Natural killer cell (primary cell): ENCODE data around the gene DOCK4. TPM values are rescaled to one million over a fixed set of nuclear protein-coding genes. Genes with fewer than 3 reads are reported as not detected.

Source experiments
- ATAC-seq, 3 donors: fragments of 150-1000 bp in 2 of 3; fragments of 200-7000 bp in 1 of 3; cut with Tn5 transposase; 1 replicate in 1 of 3; 2 replicates in 2 of 3; pipeline ENCODE4 v1.10.0; 2021; ENCODE audit warnings: mild to moderate bottlenecking in 2 of 3, moderate library complexity in 2 of 3
- DNase-seq, 2 donors: peaks; one replicate each; pipeline versions ENCODE4 v3.0.0 to v3.0.0-alpha.2; 2013 to 2021; ENCODE audit warnings: mixed read lengths in 1 of 2
- H3K27ac ChIP-seq: one replicate; pipeline ENCODE4 v1.5.1; 2013; ENCODE audit warnings: mild to moderate bottlenecking, low read length
- H3K27me3 ChIP-seq: one replicate; pipeline ENCODE4 v1.6.1; 2013; ENCODE audit warnings: low read length; ENCODE audit not compliant: control insufficient read depth, insufficient read depth
- H3K36me3 ChIP-seq: one replicate; pipeline ENCODE4 v1.6.1; 2013; ENCODE audit warnings: low read length; ENCODE audit not compliant: control insufficient read depth, insufficient read depth
- H3K4me1 ChIP-seq: one replicate; pipeline ENCODE4 v1.6.1; 2013; ENCODE audit warnings: low read length; ENCODE audit not compliant: control insufficient read depth, insufficient read depth
- H3K4me3 ChIP-seq: one replicate; pipeline ENCODE4 v1.5.1; 2013; ENCODE audit warnings: low read length
- H3K9me3 ChIP-seq: one replicate; pipeline ENCODE4 v1.6.1; 2013; ENCODE audit warnings: low read length; ENCODE audit not compliant: control insufficient read depth, insufficient read depth
- H3K27ac Mint-ChIP-seq, 2 donors: one replicate each; pipeline ENCODE4 v1.8.0; 2022; ENCODE audit warnings: mild to moderate bottlenecking in 2 of 2, mixed read lengths in 2 of 2, moderate library complexity in 1 of 2
- H3K27me3 Mint-ChIP-seq, 2 donors: one replicate each; pipeline ENCODE4 v1.8.0; 2022; ENCODE audit warnings: low read depth in 2 of 2, mixed read lengths in 2 of 2
- H3K36me3 Mint-ChIP-seq: one replicate; pipeline ENCODE4 v1.8.0; 2022; ENCODE audit warnings: mixed read lengths
- H3K4me1 Mint-ChIP-seq, 2 donors: one replicate each; pipeline ENCODE4 v1.8.0; 2022; ENCODE audit warnings: mixed read lengths in 2 of 2
- H3K4me3 Mint-ChIP-seq: one replicate; pipeline ENCODE4 v1.8.0; 2022; ENCODE audit warnings: mild to moderate bottlenecking, moderate library complexity, mixed read lengths
- H3K9me3 Mint-ChIP-seq, 2 donors: one replicate each; pipeline ENCODE4 v1.8.0; 2022; ENCODE audit warnings: mixed read lengths in 2 of 2
- WGBS: methylation state at CpG from one replicate; pipeline ENCODE4 v1.1.7; 2013; ENCODE audit warnings: missing lambda C conversion rate; ENCODE audit not compliant: insufficient coverage; 5-methylcytosine and 5-hydroxymethylcytosine counted together
- intact Hi-C: fragments of 100-400 bp; cut with micrococcal nuclease; formaldehyde crosslinking; loops from one replicate; pipeline ENCODE4 v1.14.2; 2022
- total RNA-seq, 4 donors: library from RNA; stranded (reverse); fragments of 120-200 nt in 1 of 4; gene quantifications; one replicate each; pipeline versions ENCODE4 v1.2.3 to v1.2.4, GENCODE V29; 2013 to 2022
- TF ChIP-seq, protein P1 (sequence below): fragments of 200-600 bp; IDR thresholded peaks from one replicate; pipeline ENCODE4 v1.8.0; 2022; ENCODE audit warnings: antibody characterized with exemption

Gene DOCK4
- total RNA-seq, 3 donors from 2014 or later (not counting 1 experiment from before 2014, with no cell fraction given) = 0.61 to 2.4 (median 0.89) TPM

GRCh38 chr7:111755383-111755782 is 450.8 kb downstream of the DOCK4 start:
- Mint-ChIP-seq H3K4me1 (no peaks in the 10 kb centered on the region), H3K4me3 (no peak overlapping the region), H3K27me3 (peaks cover 5% of the 10 kb centered on the region in 2 donors), H3K27ac (no peak overlapping the region), H3K9me3 (no peaks in the 10 kb centered on the region), H3K36me3 (no peaks in the 10 kb centered on the region)
- DNase-seq (no peak), ATAC-seq (no peak)
- TF ChIP-seq, protein P1, sequence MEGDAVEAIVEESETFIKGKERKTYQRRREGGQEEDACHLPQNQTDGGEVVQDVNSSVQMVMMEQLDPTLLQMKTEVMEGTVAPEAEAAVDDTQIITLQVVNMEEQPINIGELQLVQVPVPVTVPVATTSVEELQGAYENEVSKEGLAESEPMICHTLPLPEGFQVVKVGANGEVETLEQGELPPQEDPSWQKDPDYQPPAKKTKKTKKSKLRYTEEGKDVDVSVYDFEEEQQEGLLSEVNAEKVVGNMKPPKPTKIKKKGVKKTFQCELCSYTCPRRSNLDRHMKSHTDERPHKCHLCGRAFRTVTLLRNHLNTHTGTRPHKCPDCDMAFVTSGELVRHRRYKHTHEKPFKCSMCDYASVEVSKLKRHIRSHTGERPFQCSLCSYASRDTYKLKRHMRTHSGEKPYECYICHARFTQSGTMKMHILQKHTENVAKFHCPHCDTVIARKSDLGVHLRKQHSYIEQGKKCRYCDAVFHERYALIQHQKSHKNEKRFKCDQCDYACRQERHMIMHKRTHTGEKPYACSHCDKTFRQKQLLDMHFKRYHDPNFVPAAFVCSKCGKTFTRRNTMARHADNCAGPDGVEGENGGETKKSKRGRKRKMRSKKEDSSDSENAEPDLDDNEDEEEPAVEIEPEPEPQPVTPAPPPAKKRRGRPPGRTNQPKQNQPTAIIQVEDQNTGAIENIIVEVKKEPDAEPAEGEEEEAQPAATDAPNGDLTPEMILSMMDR = no peak
- H3K4me3 ChIP-seq = no peak overlapping the region
- intact Hi-C loops = no loop called here
- no peak overlapping the region for H3K27ac ChIP-seq
- H3K4me1 ChIP-seq = no peaks in the 10 kb centered on the region
- no peaks in the 10 kb centered on the region for H3K27me3 ChIP-seq
- H3K9me3 ChIP-seq = no peaks in the 10 kb centered on the region
- 92% methylated on average over 6 of the region's 6 CpGs for WGBS
- H3K36me3 ChIP-seq = no peaks in the 10 kb centered on the region

- Mint-ChIP-seq H3K9me3 (no peaks in the 10 kb centered on the region), H3K27ac (no peak overlapping the region), H3K4me1 (no peaks in the 10 kb centered on the region), H3K36me3 (no peaks in the 10 kb centered on the region), H3K4me3 (no peak overlapping the region), H3K27me3 (peaks cover 5% of the 10 kb centered on the region in 2 donors)
- Histone ChIP-seq H3K9me3 (no peaks in the 10 kb centered on the region), H3K4me3 (no peak overlapping the region), H3K36me3 (no peaks in the 10 kb centered on the region), H3K27ac (no peak overlapping the region), H3K27me3 (no peaks in the 10 kb centered on the region), H3K4me1 (no peaks in the 10 kb centered on the region)
- DNase-seq (no peak), ATAC-seq (no peak)
- intact Hi-C loops = no loop called here
- WGBS = 83% methylated on average over 3 of the region's 3 CpGs
- TF ChIP-seq, protein P1 = no peak
These were observed 452.2 kb downstream of the DOCK4 start for GRCh38 chr7:111753968-111754367.

GRCh38 chr7:111752022-111752582 is 454.1 kb downstream of the DOCK4 start:
- Mint-ChIP-seq H3K9me3 (no peaks in the 10 kb centered on the region), H3K4me3 (no peak overlapping the region), H3K36me3 (no peaks in the 10 kb centered on the region), H3K4me1 (no peaks in the 10 kb centered on the region), H3K27ac (no peak overlapping the region), H3K27me3 (peaks cover 0 to 5% of the 10 kb centered on the region in 2 donors)
- Histone ChIP-seq H3K36me3 (no peaks in the 10 kb centered on the region), H3K4me1 (no peaks in the 10 kb centered on the region), H3K4me3 (no peak overlapping the region), H3K27ac (no peak overlapping the region), H3K27me3 (no peaks in the 10 kb centered on the region), H3K9me3 (no peaks in the 10 kb centered on the region)
- TF ChIP-seq, protein P1 = peak; percentile 35
- 6% methylated on average over 4 of the region's 4 CpGs for WGBS
- ATAC-seq (peak; percentile 34 to 65 (median 57)), DNase-seq (peak in 1 of 2 donors; percentile 68)
- intact Hi-C loops = no loop called here

GRCh38 chr7:111750878-111751277 is 455.3 kb downstream of the DOCK4 start:
- Mint-ChIP-seq H3K36me3 (no peaks in the 10 kb centered on the region), H3K4me3 (no peak overlapping the region), H3K27me3 (no peaks in the 10 kb centered on the region), H3K27ac (no peak overlapping the region), H3K4me1 (no peaks in the 10 kb centered on the region), H3K9me3 (no peaks in the 10 kb centered on the region)
- H3K4me1 ChIP-seq = no peaks in the 10 kb centered on the region
- WGBS = no CpG with 5 or more reads among the region's 2 CpGs
- intact Hi-C loops = no loop called here
- TF ChIP-seq, protein P1 = no peak
- ATAC-seq (no peak), DNase-seq (no peak)
- H3K9me3 ChIP-seq = no peaks in the 10 kb centered on the region
- no peaks in the 10 kb centered on the region for H3K27me3 ChIP-seq
- H3K27ac ChIP-seq = no peak overlapping the region
- H3K36me3 ChIP-seq = no peaks in the 10 kb centered on the region
- no peak overlapping the region for H3K4me3 ChIP-seq
